K562 (cell line): ENCODE measurements around the gene PSMA5. TPM values are rescaled to one million over a fixed set of nuclear protein-coding genes. Genes with fewer than 3 reads are reported as not detected.

Experiments used
- CLOCK ChIP-seq: fragments of 250-450 bp; sonication (Bioruptor Pico); IDR thresholded peaks from 2 replicates; pipeline ENCODE4 v1.4.0; 2020; ENCODE audit warnings: mild to moderate bottlenecking, moderate library complexity, borderline replicate concordance
- FOXP1 ChIP-seq: sonication (generic); formaldehyde crosslinking; IDR thresholded peaks from 2 replicates; pipeline ENCODE4 v1.8.0; 2022; ENCODE audit warnings: mild to moderate bottlenecking, missing genetic modification reagents
- HDAC1 ChIP-seq, 2 experiments: fragments of 450-650 bp; IDR thresholded peaks; 2 replicates each; pipeline ENCODE4 v1.6.1; 2016 to 2017; ENCODE audit warnings: inconsistent platforms in 1 of 2, mild to moderate bottlenecking in 1 of 2, moderate library complexity in 1 of 2
- HOMEZ ChIP-seq: fragments of 250-450 bp; sonication (Bioruptor Pico); IDR thresholded peaks from 2 replicates; pipeline ENCODE4 v1.4.0; 2020; ENCODE audit warnings: mild to moderate bottlenecking, moderate library complexity
- MAZ ChIP-seq, 2 experiments: fragments of 450-650 bp in 1 of 2; sonication (generic) in 1 of 2; formaldehyde crosslinking; IDR thresholded peaks in 1 of 2; conservative IDR thresholded peaks in 1 of 2; 2 replicates each; pipeline versions ENCODE4 v1.4.0 to v1.5.0; 2020; ENCODE audit warnings: mild to moderate bottlenecking in 1 of 2, missing genetic modification reagents in 1 of 2
- NFATC3 ChIP-seq: fragments of 450-650 bp; IDR thresholded peaks from 2 replicates; pipeline ENCODE4 v1.6.1; 2017; ENCODE audit warnings: mild to moderate bottlenecking
- NKRF ChIP-seq: fragments of 450-650 bp; IDR thresholded peaks from 2 replicates; pipeline ENCODE4 v1.6.1; 2016; ENCODE audit warnings: borderline replicate concordance
- RFX1 ChIP-seq: fragments of 450-650 bp; IDR thresholded peaks from 2 replicates; pipeline ENCODE4 v1.6.1; 2016; ENCODE audit warnings: mild to moderate bottlenecking, moderate library complexity
- SP1 ChIP-seq: sonication (generic); formaldehyde crosslinking; IDR thresholded peaks from 2 replicates; pipeline ENCODE4 v1.8.1; 2022; ENCODE audit warnings: mild to moderate bottlenecking, missing genetic modification reagents
- SRF ChIP-seq, 2 experiments: fragments of 250-450, 450-650 bp in 1 of 2; sonication (Bioruptor Pico) in 1 of 2; sonication (generic) in 1 of 2; formaldehyde crosslinking; IDR thresholded peaks; 2 replicates each; pipeline versions ENCODE4 v1.5.0 to v1.5.1; 2020 to 2022; ENCODE audit warnings: mild to moderate bottlenecking in 1 of 2, missing genetic modification reagents in 1 of 2
- ZNF407 ChIP-seq: fragments of 450-650 bp; IDR thresholded peaks from 2 replicates; pipeline ENCODE4 v1.6.1; 2016; ENCODE audit warnings: low read depth
- polyA plus RNA-seq, 8 experiments: library from polyadenylated mRNA; depleted of rRNA in 4 of 8; stranded (reverse) in 5 of 8; unstranded in 3 of 8; fragments of >200 nt; fragmentation: Nextera tagmentation in 2 of 8; fragmentation: Illumina TruSeq in 1 of 8; extraction: Ambion mirVana in 2 of 8; extraction: Trizol in 1 of 8; gene quantifications; 2 replicates each; pipeline versions ENCODE4 v1.2.1 to v1.2.3, GENCODE V29; 2011 to 2014; ENCODE audit warnings: inconsistent platforms in 1 of 8, missing spikeins in 1 of 8
- total RNA-seq, 7 experiments: library from RNA; depleted of rRNA in 6 of 7; stranded (reverse); fragments of >200 nt in 6 of 7; fragmentation: Illumina TruSeq in 2 of 7; extraction: Trizol in 2 of 7; gene quantifications; 2 replicates each; pipeline versions ENCODE4 v1.2.1 to v1.2.3, GENCODE V29; 2011 to 2021; ENCODE audit warnings: low replicate concordance in 1 of 7

Gene PSMA5
- total and polyA plus RNA-seq, 9 of the 15 experiments (the other 6 are each of a cell fraction or from before 2014, with no cell fraction given), result 82.6 to 542 (median 287) TPM

- peak; percentile 91 for TF ChIP-seq ZNF407
- TF ChIP-seq HDAC1 (IDR thresholded peaks at IDR 0.05), result peak in 1 of 2 experiments; percentile 82; a peak in 2 of 4 replicates
- TF ChIP-seq NKRF, result peak; percentile 85; the same call in 1 of the 2 replicates
- TF ChIP-seq SRF (CRISPR knock-in tag; IDR thresholded peaks at IDR 0.05), result peak in 1 of 2 experiments; percentile 62; a peak in 2 of 4 replicates
- peak; percentile 96 for TF ChIP-seq RFX1
- TF ChIP-seq NFATC3, result no peak
- peak; percentile 76 for TF ChIP-seq SP1 (CRISPR knock-in tag)
- peak; percentile 44 to 61; a peak in 3 of 4 replicates for TF ChIP-seq MAZ (CRISPR knock-in tag; conservative IDR thresholded peaks at IDR 0.05 in 1 of 2, IDR thresholded peaks at IDR 0.05 in 1 of 2)
- no peak for TF ChIP-seq HOMEZ (CRISPR knock-in tag)
- no peak for TF ChIP-seq CLOCK (CRISPR knock-in tag)
- peak; percentile 86; the same call in 1 of the 2 replicates for TF ChIP-seq FOXP1 (CRISPR knock-in tag)
Measured at GRCh38 chr1:109426281-109427170, at the start of gene PSMA5 (continued).
